Peyer's patch (tissue), 4 donors: ENCODE results near the gene VPS16.

Experiments used
- POLR2A ChIP-seq, 2 donors: fragments of 450-650 bp; IDR thresholded peaks; one replicate each; pipeline ENCODE4 v1.5.1; 2017; ENCODE audit warnings: antibody characterized with exemption in 2 of 2, mild to moderate bottlenecking in 2 of 2, moderate library complexity in 2 of 2
- TF ChIP-seq, protein P1 (sequence below), 6 experiments: fragments of 450-650 bp in 4 of 6; fragments of 200-600 bp in 2 of 6; sonication (generic) in 1 of 6; IDR thresholded peaks; one replicate each; pipeline ENCODE4 v1.5.1; 2017 to 2019; ENCODE audit warnings: antibody characterized with exemption in 6 of 6, mild to moderate bottlenecking in 3 of 6, moderate library complexity in 1 of 6

DNA sequence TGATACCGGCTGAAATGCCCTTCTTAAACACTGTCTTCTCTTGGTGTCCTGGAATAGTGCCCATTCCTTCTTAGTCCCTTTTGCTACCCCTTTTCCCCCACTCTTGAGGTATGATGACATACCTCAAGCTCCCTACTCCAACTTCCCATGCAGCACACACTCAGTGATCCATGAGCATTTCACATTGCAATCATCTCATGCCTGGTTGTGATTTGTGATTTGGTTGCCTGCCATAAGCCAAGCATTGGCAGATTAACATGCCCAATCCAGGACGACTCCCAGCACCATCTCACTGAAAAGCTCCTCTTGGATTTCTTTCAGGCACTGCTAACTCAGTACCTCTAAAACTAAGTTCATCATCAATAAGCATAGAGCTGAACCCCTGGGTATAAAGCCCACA lies 18.0 kb downstream of the VPS16 start:
- TF ChIP-seq, protein P1, sequence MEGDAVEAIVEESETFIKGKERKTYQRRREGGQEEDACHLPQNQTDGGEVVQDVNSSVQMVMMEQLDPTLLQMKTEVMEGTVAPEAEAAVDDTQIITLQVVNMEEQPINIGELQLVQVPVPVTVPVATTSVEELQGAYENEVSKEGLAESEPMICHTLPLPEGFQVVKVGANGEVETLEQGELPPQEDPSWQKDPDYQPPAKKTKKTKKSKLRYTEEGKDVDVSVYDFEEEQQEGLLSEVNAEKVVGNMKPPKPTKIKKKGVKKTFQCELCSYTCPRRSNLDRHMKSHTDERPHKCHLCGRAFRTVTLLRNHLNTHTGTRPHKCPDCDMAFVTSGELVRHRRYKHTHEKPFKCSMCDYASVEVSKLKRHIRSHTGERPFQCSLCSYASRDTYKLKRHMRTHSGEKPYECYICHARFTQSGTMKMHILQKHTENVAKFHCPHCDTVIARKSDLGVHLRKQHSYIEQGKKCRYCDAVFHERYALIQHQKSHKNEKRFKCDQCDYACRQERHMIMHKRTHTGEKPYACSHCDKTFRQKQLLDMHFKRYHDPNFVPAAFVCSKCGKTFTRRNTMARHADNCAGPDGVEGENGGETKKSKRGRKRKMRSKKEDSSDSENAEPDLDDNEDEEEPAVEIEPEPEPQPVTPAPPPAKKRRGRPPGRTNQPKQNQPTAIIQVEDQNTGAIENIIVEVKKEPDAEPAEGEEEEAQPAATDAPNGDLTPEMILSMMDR (IDR thresholded peaks at IDR 0.05): no peak
- no peak for TF ChIP-seq POLR2A (IDR thresholded peaks at IDR 0.05)
